Stimulated activated CD4-positive, alpha-beta T cell treated with anti-CD3 and anti-CD28 coated beads, Interleukin-1b, Interleukin-23, amount 100 ng/mL, for 48 hours (primary cell): ENCODE measurements around the gene WASF1.
"Not testable (repeated sequence)": the region's sequence is repeated elsewhere in the genome, so short reads cannot be mapped to it uniquely, and the experiment has no call there.

Experiments
- DNase-seq: peaks from one replicate; pipeline ENCODE4 v3.0.0-alpha.2; 2020

WASF1 gene

GRCh38 chr6:110170081-110170480 is 9.4 kb downstream of the WASF1 start:
- DNase-seq = no peak

- DNase-seq = no peak
Measured at GRCh38 chr6:110158479-110158878, 21.0 kb downstream of the WASF1 start.

GRCh38 chr6:110147870-110148269 is 31.6 kb downstream of the WASF1 start:
- no peak for DNase-seq

- no peak for DNase-seq
Measured at GRCh38 chr6:110140650-110141049, 38.8 kb downstream of the WASF1 start.

GRCh38 chr6:110139052-110139451 is 40.4 kb downstream of the WASF1 start:
- DNase-seq = no peak

- DNase-seq = no peak
Measured at GRCh38 chr6:110137924-110138887, 41.3 kb downstream of the WASF1 start.

- no peak for DNase-seq
Measured at GRCh38 chr6:110130362-110130761, 49.1 kb downstream of the WASF1 start.

GRCh38 chr6:110128418-110128817 is 51.1 kb downstream of the WASF1 start:
- DNase-seq = no peak

- DNase-seq = no peak
Measured at GRCh38 chr6:110125361-110125760, 54.1 kb downstream of the WASF1 start.

- DNase-seq = not testable (repeated sequence)
Measured at GRCh38 chr6:110121655-110122054, 57.8 kb downstream of the WASF1 start.

GRCh38 chr6:110116258-110116657 is 63.2 kb downstream of the WASF1 start:
- no peak for DNase-seq

GRCh38 chr6:110114004-110114403 is 65.5 kb downstream of the WASF1 start:
- no peak for DNase-seq

- no peak for DNase-seq
Measured at GRCh38 chr6:110105296-110105695, 74.2 kb downstream of the WASF1 start.

- DNase-seq = no peak
Measured at GRCh38 chr6:110103260-110103659, 76.2 kb downstream of the WASF1 start.

GRCh38 chr6:110102411-110102810 is 77.1 kb downstream of the WASF1 start:
- DNase-seq = no peak

GRCh38 chr6:110101885-110102284 is 77.6 kb downstream of the WASF1 start:
- DNase-seq = no peak

GRCh38 chr6:110098511-110099116 is 80.9 kb downstream of the WASF1 start:
- no peak for DNase-seq

GRCh38 chr6:110097443-110097842 is 82.0 kb downstream of the WASF1 start:
- DNase-seq = no peak

- DNase-seq = no peak
Measured at GRCh38 chr6:110095935-110096334, 83.5 kb downstream of the WASF1 start.

GRCh38 chr6:110095101-110095500 is 84.4 kb downstream of the WASF1 start:
- DNase-seq = no peak

- DNase-seq = no peak
Measured at GRCh38 chr6:110093981-110094380, 85.5 kb downstream of the WASF1 start.

GRCh38 chr6:110090876-110091275 is 88.6 kb downstream of the WASF1 start:
- no peak for DNase-seq

GRCh38 chr6:110089323-110089722 is 90.1 kb downstream of the WASF1 start:
- no peak for DNase-seq

GRCh38 chr6:110085285-110085684 is 94.2 kb downstream of the WASF1 start:
- no peak for DNase-seq
